Smooth muscle cell (in vitro differentiated cells): ENCODE measurements around the gene VEGFB. TPM values are rescaled to one million over a fixed set of nuclear protein-coding genes. Genes with fewer than 3 reads are reported as not detected.

Experiments
- DNase-seq: peaks from one replicate; lab custom pipeline; 2025; ENCODE audit not compliant: unreplicated experiment; lab: John Stamatoyannopoulos, UW
- H2AFZ ChIP-seq: fragments of 200-600 bp; sonication (generic); 2 replicates; pipeline ENCODE4 v1.6.0; 2016; ENCODE audit warnings: antibody characterized with exemption, low read depth, mild to moderate bottlenecking
- H3F3A ChIP-seq: fragments of 200-600 bp; sonication (generic); 2 replicates; pipeline ENCODE4 v1.6.0; 2017; ENCODE audit warnings: antibody characterized with exemption, low read depth
- H3K27ac ChIP-seq: fragments of 200-600 bp; sonication (generic); 2 replicates; pipeline ENCODE4 v1.5.1; 2016; ENCODE audit warnings: low read depth, mild to moderate bottlenecking
- H3K27me3 ChIP-seq: fragments of 200-600 bp; sonication (generic); 2 replicates; pipeline ENCODE4 v1.6.1; 2016; ENCODE audit warnings: low read depth, mild to moderate bottlenecking
- H3K36me3 ChIP-seq: fragments of 200-600 bp; sonication (generic); 2 replicates; pipeline ENCODE4 v1.5.1; 2016; ENCODE audit warnings: low read depth
- H3K4me1 ChIP-seq: fragments of 200-600 bp; sonication (generic); 2 replicates; pipeline ENCODE4 v1.5.1; 2016; ENCODE audit warnings: low read depth
- H3K4me2 ChIP-seq: fragments of 200-600 bp; sonication (generic); 2 replicates; pipeline ENCODE4 v1.6.0; 2016; ENCODE audit warnings: mild to moderate bottlenecking
- H3K4me3 ChIP-seq: fragments of 200-600 bp; sonication (generic); 2 replicates; pipeline ENCODE4 v1.5.1; 2016; ENCODE audit warnings: mild to moderate bottlenecking
- H3K79me2 ChIP-seq: fragments of 200-600 bp; sonication (generic); 2 replicates; pipeline ENCODE4 v1.6.0; 2016; ENCODE audit warnings: low read depth, mild to moderate bottlenecking
- H3K9ac ChIP-seq: fragments of 200-600 bp; sonication (generic); 2 replicates; pipeline ENCODE4 v1.6.0; 2016; ENCODE audit warnings: low read depth
- H3K9me3 ChIP-seq: fragments of 200-600 bp; sonication (generic); replicated peaks from 2 replicates; pipeline ENCODE4 v1.5.1; 2016; ENCODE audit warnings: low read depth
- H4K20me1 ChIP-seq: fragments of 200-600 bp; sonication (generic); 2 replicates; pipeline ENCODE4 v1.6.0; 2016; ENCODE audit warnings: low read depth
- CTCF ChIP-seq: fragments of 200-600 bp; sonication (generic); IDR thresholded peaks from 2 replicates; pipeline ENCODE4 v1.5.1; 2017; ENCODE audit warnings: borderline replicate concordance, mild to moderate bottlenecking, antibody characterized with exemption; ENCODE audit not compliant: insufficient read depth, poor library complexity, severe bottlenecking
- WGBS: methylation state at CpG from one replicate; pipeline ENCODE4 v1.1.7; 2016; ENCODE audit warnings: low lambda C conversion rate; 5-methylcytosine and 5-hydroxymethylcytosine counted together
- polyA plus RNA-seq: library from polyadenylated mRNA; unstranded; fragments of >200 nt; fragmentation: Nextera tagmentation; extraction: Ambion mirVana; gene quantifications from 2 replicates; pipeline ENCODE4 v1.2.1, GENCODE V29; 2016
- total RNA-seq: library from RNA; depleted of rRNA; stranded (reverse); fragments of >200 nt; gene quantifications from 2 replicates; pipeline ENCODE4 v1.2.3, GENCODE V29; 2014

Gene VEGFB
- total and polyA plus RNA-seq, 2 experiments from 2014 or later = 27.9 to 96.5 TPM

- Histone ChIP-seq H3K27ac (no peak overlapping the region), H3K9ac (peak overlapping the region; percentile 61), H3K36me3 (no peaks in the 10 kb centered on the region), H3F3A (no peaks in the 10 kb centered on the region), H3K79me2 (peaks cover 19% of the 10 kb centered on the region), H3K4me2 (peak overlapping the region; percentile 97), H2AFZ (no peak overlapping the region), H3K4me3 (peak overlapping the region; percentile 63), H4K20me1 (no peaks in the 10 kb centered on the region), H3K9me3 (no peaks in the 10 kb centered on the region), H3K27me3 (no peaks in the 10 kb centered on the region), H3K4me1 (peaks cover 19% of the 10 kb centered on the region)
- TF ChIP-seq CTCF = no peak
- 32% methylated on average over 23 of the region's 26 CpGs for WGBS
- no peak for DNase-seq
These were observed 7.8 kb upstream of the VEGFB start for GRCh38 chr11:64226507-64227051.

GRCh38 chr11:64227405-64227956 is 6.9 kb upstream of the VEGFB start:
- H3K4me2 ChIP-seq = peak overlapping the region; percentile 97
- 80% methylated on average over 2 of the region's 3 CpGs for WGBS

GRCh38 chr11:64229090-64229743 is 5.2 kb upstream of the VEGFB start:
- Histone ChIP-seq H3K9me3 (no peaks in the 10 kb centered on the region), H2AFZ (no peak overlapping the region), H4K20me1 (no peaks in the 10 kb centered on the region), H3K4me2 (peak overlapping the region; percentile 97), H3K9ac (no peak overlapping the region), H3K4me3 (no peak overlapping the region), H3K27me3 (no peaks in the 10 kb centered on the region), H3K79me2 (peaks cover 22% of the 10 kb centered on the region), H3K36me3 (no peaks in the 10 kb centered on the region), H3K27ac (no peak overlapping the region), H3F3A (no peaks in the 10 kb centered on the region), H3K4me1 (peaks cover 19% of the 10 kb centered on the region)
- no peak for DNase-seq
- WGBS = 96% methylated on average over 12 of the region's 12 CpGs
- no peak for TF ChIP-seq CTCF

More at GRCh38 chr11:64227405-64227956, 6.9 kb upstream of the VEGFB start:
- no peaks in the 10 kb centered on the region for H3F3A ChIP-seq
- peaks cover 19% of the 10 kb centered on the region for H3K4me1 ChIP-seq
- H3K27me3 ChIP-seq = no peaks in the 10 kb centered on the region
- H2AFZ ChIP-seq = no peak overlapping the region
- no peak overlapping the region for H3K9ac ChIP-seq
- no peak overlapping the region for H3K27ac ChIP-seq
- no peak for DNase-seq
- no peak for TF ChIP-seq CTCF
- H4K20me1 ChIP-seq = no peaks in the 10 kb centered on the region
- no peaks in the 10 kb centered on the region for H3K9me3 ChIP-seq
- H3K4me3 ChIP-seq = peak overlapping the region; percentile 63
- no peaks in the 10 kb centered on the region for H3K36me3 ChIP-seq
- H3K79me2 ChIP-seq = peaks cover 22% of the 10 kb centered on the region
